Activated B cell treated with CpG ODN at 0.5 μM for 24 hours (primary cell): Measurements from ENCODE around the gene IKZF1. TPM values are rescaled to one million over a fixed set of nuclear protein-coding genes. Genes with fewer than 3 reads are reported as not detected.

Source experiments
- ATAC-seq: fragments of 200-7000 bp; cut with Tn5 transposase; one replicate; pipeline ENCODE4 v1.10.0; 2021; ENCODE audit warnings: low read depth, mild to moderate bottlenecking, moderate library complexity
- CTCF ChIA-PET: fragments of 350-600 bp; sonication (Branson Sonifier 250); formaldehyde crosslinking; loops from one replicate; lab custom pipeline; 2021; ENCODE audit warnings: antibody characterized with exemption; lab: Charles Lee
- POLR2A ChIA-PET: fragments of 350-600 bp; sonication (Branson Sonifier 250); formaldehyde crosslinking; loops from one replicate; lab custom pipeline; 2021; ENCODE audit warnings: antibody characterized with exemption; lab: Charles Lee
- DNase-seq: peaks from one replicate; pipeline ENCODE4 v3.0.0; 2022
- H3K27ac Mint-ChIP-seq: one replicate; pipeline ENCODE4 v1.8.0; 2020; ENCODE audit warnings: mixed read lengths
- H3K27me3 Mint-ChIP-seq: one replicate; pipeline ENCODE4 v1.8.0; 2021; ENCODE audit warnings: mixed read lengths
- H3K36me3 Mint-ChIP-seq: one replicate; pipeline ENCODE4 v1.8.0; 2021; ENCODE audit warnings: low read depth, mixed read lengths
- H3K4me1 Mint-ChIP-seq: one replicate; pipeline ENCODE4 v1.8.0; 2021; ENCODE audit warnings: mixed read lengths
- H3K4me3 Mint-ChIP-seq: one replicate; pipeline ENCODE4 v1.8.0; 2020; ENCODE audit warnings: mild to moderate bottlenecking, mixed read lengths
- H3K9me3 Mint-ChIP-seq: one replicate; pipeline ENCODE4 v1.8.0; 2020; ENCODE audit warnings: mixed read lengths
- CTCF ChIP-seq: fragments of 200-600 bp; IDR thresholded peaks from one replicate; pipeline ENCODE4 v1.8.0; 2022; ENCODE audit warnings: antibody characterized with exemption, mild to moderate bottlenecking
- intact Hi-C: fragments of 100-400 bp; cut with micrococcal nuclease; formaldehyde crosslinking; loops from one replicate; pipeline ENCODE4 v1.15.1; 2024
- total RNA-seq: library from RNA; stranded (reverse); gene quantifications from 2 replicates; pipeline ENCODE4 v1.2.3, GENCODE V29; 2022

The IKZF1 gene
- total RNA-seq, 1 donor from 2014 or later: 325 TPM

- CTCF ChIA-PET: interaction anchor here (0.9 to 1.2 kb wide), 2 partner anchors 9 to 77 kb away, joined by 3 read pairs; no protein-coding TSS in a partner anchor
Measured at GRCh38 chr7:50264908-50265307, 39.6 kb upstream of the IKZF1 start.

GRCh38 chr7:50265968-50266634 lies 38.4 kb upstream of the IKZF1 start:
- CTCF ChIA-PET: interaction anchor here (1.8 to 2.3 kb wide), 2 partner anchors 54 to 60 kb away, joined by 6 read pairs; no protein-coding TSS in a partner anchor
- DNase-seq (no peak), ATAC-seq (no peak)
- Mint-ChIP-seq H3K27ac (peak overlapping the region; percentile 87), H3K9me3 (peaks cover 3% of the 10 kb centered on the region), H3K27me3 (no peaks in the 10 kb centered on the region), H3K4me3 (peak overlapping the region; percentile 7), H3K36me3 (no peaks in the 10 kb centered on the region), H3K4me1 (peaks cover 99% of the 10 kb centered on the region)
- intact Hi-C loops: loop anchor here (1.0 to 5.0 kb wide), 6 partner anchors 8 to 146 kb away; no protein-coding TSS in a partner anchor
- POLR2A ChIA-PET: interaction anchor here (0.6 to 15.2 kb wide), 21 partner anchors 8 to 152 kb away, joined by 3 to 257 read pairs (median 4); partner anchors contain the start of gene IKZF1
- TF ChIP-seq CTCF: no peak

More at GRCh38 chr7:50264908-50265307, 39.6 kb upstream of the IKZF1 start:
- Mint-ChIP-seq H3K9me3 (no peaks in the 10 kb centered on the region), H3K27ac (peak overlapping the region; percentile 87), H3K4me3 (peak overlapping the region; percentile 58), H3K27me3 (no peaks in the 10 kb centered on the region), H3K4me1 (peaks cover 97% of the 10 kb centered on the region), H3K36me3 (no peaks in the 10 kb centered on the region)
- intact Hi-C loops: loop anchor here (1.0 to 5.0 kb wide), 5 partner anchors 9 to 147 kb away; no protein-coding TSS in a partner anchor
- DNase-seq (no peak), ATAC-seq (peak; percentile 8)
- POLR2A ChIA-PET: interaction anchor here (0.8 to 15.2 kb wide), 9 partner anchors 10 to 140 kb away, joined by 3 to 257 read pairs (median 5); partner anchors contain the start of gene IKZF1
- no peak for TF ChIP-seq CTCF

GRCh38 chr7:50266635-50267386 lies 37.7 kb upstream of the IKZF1 start:
- ChIA-PET CTCF (interaction anchor here (1.0 to 2.4 kb wide), 5 partner anchors 49 to 151 kb away, joined by 3 to 13 read pairs (median 6); no protein-coding TSS in a partner anchor), POLR2A (interaction anchor here (0.6 to 15.2 kb wide), 20 partner anchors 8 to 151 kb away, joined by 3 to 257 read pairs (median 6); partner anchors contain the start of gene IKZF1)
- H3K27me3 Mint-ChIP-seq: no peaks in the 10 kb centered on the region
- H3K4me3 Mint-ChIP-seq: peak overlapping the region; percentile 78
- H3K36me3 Mint-ChIP-seq: no peaks in the 10 kb centered on the region
- intact Hi-C loops: loop anchor here (2.0 to 5.0 kb wide), 5 partner anchors 14 to 145 kb away; no protein-coding TSS in a partner anchor
- H3K27ac Mint-ChIP-seq: peak overlapping the region; percentile 87
- H3K4me1 Mint-ChIP-seq: peaks cover 99% of the 10 kb centered on the region
- no peak for TF ChIP-seq CTCF
- ATAC-seq (peak; percentile 66), DNase-seq (no peak)
- peaks cover 3% of the 10 kb centered on the region for H3K9me3 Mint-ChIP-seq

GRCh38 chr7:50267525-50268041 lies 36.9 kb upstream of the IKZF1 start:
- peaks cover 99% of the 10 kb centered on the region for H3K4me1 Mint-ChIP-seq
- H3K36me3 Mint-ChIP-seq: no peaks in the 10 kb centered on the region
- ChIA-PET CTCF (interaction anchor here (1.0 to 2.5 kb wide), 6 partner anchors 48 to 151 kb away, joined by 3 to 13 read pairs (median 6); no protein-coding TSS in a partner anchor), POLR2A (interaction anchor here (0.9 to 15.2 kb wide), 10 partner anchors 9 to 145 kb away, joined by 3 to 257 read pairs (median 10); partner anchors contain the start of gene IKZF1)
- peak overlapping the region; percentile 87 for H3K27ac Mint-ChIP-seq
- DNase-seq (no peak), ATAC-seq (no peak)
- intact Hi-C loops: loop anchor here (2.0 to 5.0 kb wide), 5 partner anchors 13 to 145 kb away; no protein-coding TSS in a partner anchor
- no peak for TF ChIP-seq CTCF
- H3K4me3 Mint-ChIP-seq: peak overlapping the region; percentile 78
- H3K9me3 Mint-ChIP-seq: peaks cover 3% of the 10 kb centered on the region
- no peaks in the 10 kb centered on the region for H3K27me3 Mint-ChIP-seq
